T1000 (cell line): ENCODE data around the gene TNIK.

ENCODE experiments used
- DNase-seq: peaks from one replicate; lab custom pipeline; 2025; ENCODE audit warnings: mixed read lengths; lab: John Stamatoyannopoulos, UW

Gene TNIK

DNA sequence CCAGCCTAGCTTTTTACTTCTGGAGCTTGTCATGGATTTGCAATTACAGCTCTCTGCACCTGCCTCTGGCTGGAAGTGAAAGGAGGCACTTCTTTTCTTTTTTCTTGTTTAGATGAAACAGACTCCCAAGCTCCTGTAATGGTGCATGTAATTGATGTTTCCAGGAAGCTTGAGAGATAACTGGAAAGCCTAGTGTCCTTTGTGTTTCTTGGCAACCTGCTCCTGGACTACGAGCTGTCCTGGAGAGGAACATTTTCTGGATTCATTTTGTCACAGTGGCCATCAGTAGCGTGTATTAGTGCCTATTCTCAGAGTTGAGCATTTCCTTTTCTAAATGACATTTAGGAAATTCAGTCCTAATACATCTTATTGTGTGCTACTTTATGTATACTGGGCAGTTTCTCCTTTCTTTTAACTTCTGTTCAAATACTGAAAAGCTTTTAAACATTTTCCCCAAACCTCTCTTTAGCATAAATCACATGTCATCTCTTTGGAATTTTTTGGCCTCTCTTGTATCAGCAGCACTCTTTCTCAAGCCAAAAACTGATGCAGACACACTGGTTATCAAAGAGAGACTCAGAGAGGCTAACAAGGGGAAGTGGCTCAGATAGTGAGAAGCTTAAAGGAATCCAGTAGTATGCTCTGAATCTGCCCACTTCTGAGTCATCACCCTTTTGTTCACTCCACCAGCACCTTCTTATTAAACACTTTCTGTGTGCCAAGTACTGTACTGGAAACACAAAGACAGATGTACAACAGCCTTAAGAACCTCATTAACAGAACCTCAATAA is 371.0 kb downstream of the TNIK start:
- no peak for DNase-seq

DNA sequence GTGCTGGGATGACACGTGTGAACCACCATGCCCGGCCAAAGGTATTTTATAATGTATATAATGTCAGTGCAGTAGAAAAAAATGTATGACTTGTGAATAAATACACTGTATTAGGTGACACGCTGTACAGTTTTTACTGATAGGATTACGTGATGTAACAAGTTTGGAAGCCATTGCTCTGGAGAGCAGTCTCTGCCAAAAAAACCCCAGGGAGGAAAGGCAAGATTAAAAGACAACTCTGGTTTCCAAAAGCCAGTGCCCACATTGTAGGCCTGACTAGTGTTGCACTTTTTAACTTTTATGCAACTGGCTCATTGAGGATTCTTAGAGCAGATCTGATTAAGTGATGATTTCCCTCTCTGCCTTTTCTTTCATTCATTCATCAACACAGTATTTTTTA is 371.7 kb downstream of the TNIK start:
- no peak for DNase-seq

DNA sequence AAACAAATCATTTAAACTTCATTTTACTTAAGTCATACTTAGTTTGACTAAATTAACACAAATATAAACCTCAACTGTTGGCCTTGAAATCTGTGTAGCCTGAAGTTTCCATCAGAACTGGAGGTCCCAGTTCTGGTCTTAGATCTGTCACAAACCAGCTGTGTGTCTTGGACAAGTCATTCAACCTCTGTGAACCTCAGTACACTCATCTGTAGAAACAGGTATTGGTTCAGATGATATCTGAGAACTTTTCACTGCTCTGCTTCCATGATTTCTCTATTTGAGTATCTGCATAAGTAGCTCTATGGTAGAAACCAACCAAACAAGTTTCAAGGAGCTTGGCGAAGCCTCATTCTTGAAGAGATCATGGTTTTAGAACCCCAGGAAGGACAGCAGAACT is 373.3 kb downstream of the TNIK start:
- DNase-seq = no peak

DNA sequence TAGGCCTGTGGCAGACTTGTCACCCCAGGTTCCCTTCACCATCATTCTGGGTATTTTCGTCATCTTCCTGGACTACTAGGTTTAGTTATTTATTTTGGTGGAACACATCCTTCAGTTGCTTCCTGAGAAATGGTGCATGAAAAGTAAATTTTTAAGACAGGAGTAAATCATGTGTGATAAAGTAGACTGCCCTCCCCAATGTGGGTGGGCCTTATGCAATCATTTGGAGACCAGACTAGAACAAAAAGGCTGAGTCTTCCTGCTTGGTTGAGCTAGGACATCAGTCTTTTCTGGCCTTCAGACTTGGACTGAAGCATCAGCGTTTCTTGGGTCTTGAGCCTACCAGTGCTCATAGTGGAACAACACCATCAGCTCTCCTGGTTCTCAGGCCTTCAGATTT is 382.9 kb downstream of the TNIK start:
- DNase-seq = no peak

DNA sequence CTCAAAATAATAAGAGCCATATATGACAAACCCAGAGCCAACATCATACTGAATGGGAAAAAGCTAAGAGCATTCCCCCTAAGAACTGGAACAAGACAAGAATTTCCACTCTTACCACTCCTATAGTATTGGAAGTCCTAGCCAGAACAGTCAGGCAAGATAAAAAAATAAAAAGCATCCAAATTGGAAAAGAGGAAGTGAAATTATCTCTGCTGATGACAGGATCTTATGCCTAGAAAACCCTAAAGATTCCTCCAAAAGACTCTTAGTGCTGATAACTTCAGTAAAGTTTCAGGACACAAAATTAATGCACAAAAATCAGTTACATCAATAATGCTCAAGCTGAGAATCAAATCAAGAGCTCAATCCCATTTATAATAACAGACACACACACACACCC is 387.8 kb downstream of the TNIK start:
- no peak for DNase-seq

DNA sequence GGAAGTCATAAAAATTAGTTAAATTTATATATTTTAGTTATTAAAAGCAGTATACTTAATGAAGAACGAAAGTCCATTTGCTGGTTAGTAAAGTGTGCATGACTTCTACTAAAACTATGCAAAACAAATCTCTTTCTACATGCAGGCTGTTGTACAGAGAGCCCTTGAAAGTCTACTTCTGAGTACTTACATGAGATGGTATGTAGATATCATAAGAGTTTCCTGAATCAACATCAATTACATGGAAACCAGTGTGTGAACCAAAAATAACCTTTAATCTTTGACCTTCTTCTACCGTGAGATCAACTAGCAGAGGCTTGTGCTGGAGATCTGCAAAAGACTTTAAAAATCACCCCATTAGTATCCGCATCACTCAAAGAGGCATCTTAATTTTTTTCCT is 391.5 kb downstream of the TNIK start:
- no peak for DNase-seq

DNA sequence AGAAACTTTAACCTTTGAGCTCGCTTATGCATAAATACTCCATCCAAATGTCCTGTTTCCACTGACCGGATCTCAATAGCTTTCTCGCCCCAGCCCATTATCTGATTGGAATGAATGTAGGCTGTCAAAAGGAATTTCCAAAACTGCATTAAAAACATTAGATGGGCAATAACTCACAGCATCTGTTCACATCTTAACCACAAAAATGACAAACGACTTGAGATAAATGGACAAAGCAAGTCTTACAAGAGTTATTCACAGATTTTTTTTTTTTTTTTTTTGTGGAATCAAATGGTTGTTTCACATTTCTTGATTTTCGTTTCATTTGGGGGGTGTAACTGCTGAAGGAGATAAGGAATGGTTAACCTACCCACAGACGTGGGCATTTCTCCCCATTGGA is 394.0 kb downstream of the TNIK start:
- no peak for DNase-seq

DNA sequence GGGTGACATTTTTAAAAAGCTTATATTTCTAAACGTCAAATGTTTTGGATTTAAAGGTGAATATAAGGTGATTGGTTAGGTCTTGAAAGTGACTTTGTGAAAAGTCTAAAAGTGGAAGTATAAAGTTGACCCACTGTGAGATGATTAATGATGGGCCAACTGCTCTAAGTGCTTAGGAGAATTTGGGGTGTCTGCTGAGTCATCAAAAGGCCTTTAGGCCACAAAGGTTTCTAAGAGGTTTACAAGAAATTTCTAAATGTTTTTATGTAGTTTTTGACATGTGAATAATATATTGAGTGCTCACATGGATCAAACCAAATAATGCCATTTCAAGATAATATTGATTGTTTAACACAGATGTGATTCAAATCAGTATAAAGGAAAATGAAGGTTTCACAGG is 394.5 kb downstream of the TNIK start:
- DNase-seq = no peak

DNA sequence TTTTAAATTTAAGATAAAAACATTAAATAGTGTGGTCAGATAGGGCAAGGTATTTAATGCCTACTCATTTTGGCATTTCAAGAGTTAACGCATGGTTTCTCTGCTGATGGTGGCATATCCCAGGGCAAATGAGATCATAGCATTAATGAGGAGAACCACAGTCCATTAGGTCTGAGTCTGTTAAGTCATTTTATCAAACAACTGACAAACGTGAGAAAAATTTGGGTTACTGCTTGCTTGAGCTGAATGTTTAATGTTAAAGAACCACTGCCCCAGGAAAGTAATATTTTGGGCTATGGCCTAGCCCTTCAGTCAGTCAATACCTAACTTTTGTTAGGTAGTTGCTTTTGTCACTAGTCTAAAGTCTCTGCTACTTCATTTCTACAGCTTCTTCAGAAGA is 395.7 kb downstream of the TNIK start:
- DNase-seq = no peak

DNA sequence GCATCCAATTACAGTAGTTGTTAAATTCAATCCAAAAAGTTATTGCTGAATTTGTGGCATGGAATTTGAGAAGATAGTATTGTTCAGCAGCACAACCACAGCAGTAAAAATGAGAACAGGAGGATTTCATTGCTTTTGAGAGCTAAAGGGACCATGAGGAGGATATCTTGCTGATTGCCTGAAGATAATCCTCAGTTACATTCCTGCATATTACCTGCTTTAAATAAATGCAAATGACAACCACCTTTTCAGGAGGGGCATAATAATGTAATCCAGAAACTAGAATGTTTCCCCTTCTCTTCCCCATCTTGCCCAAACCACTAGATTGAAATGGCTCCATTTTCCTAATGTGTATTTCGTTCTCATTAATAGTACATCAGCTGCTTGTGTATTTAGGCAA is 398.5 kb downstream of the TNIK start:
- DNase-seq = no peak

DNA sequence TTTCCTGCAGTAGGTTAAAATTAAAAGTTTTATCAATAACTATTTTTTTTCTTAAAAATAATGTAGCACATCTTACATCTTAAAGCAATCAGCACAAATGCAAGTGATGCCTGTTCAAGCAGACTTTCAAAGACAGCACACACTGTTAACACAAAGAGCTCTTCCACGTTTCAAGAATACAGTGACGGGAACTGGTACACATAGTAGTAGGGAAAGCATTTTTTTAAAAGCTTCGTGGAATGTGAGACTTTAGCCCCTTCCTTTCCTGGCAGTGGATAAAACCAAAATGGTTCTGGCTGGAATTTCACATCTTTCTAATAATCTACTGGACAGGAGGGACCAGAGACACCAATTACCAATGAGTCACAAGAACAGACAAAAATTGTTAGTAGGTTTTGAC is 400.2 kb downstream of the TNIK start:
- no peak for DNase-seq

DNA sequence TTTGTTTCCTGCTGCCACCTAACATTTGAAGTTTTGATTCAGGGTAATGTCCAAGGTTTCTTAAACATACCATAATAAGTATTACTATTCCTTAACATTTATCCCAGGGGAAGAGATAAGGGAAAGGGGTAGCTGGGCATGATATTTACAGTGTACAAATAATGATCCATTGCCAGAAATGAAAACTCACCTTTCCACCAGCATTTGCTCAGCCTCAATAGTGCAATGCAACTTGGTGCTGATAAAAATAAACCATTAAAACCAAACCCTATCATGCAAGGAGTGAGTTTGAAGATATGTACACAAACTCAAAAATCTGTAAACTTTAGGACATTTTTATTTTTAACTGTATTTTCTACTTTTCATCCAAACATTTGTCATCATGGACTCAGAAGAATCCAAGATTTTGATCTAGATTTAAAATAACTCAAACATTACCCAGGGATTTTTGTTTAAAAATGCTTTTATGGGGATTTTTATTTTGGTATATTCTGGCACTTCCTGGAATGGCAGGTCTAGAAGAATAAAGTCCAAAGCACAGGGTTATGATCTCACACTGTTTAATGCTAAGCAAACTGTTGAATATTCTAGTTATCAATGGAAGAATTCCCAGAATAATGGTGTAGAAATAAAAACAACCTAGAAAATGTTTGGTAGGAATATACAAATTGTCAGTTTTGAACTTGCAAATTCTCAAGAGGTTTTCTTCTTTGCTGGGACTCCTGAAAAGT is 401.2 kb downstream of the TNIK start:
- no peak for DNase-seq

DNA sequence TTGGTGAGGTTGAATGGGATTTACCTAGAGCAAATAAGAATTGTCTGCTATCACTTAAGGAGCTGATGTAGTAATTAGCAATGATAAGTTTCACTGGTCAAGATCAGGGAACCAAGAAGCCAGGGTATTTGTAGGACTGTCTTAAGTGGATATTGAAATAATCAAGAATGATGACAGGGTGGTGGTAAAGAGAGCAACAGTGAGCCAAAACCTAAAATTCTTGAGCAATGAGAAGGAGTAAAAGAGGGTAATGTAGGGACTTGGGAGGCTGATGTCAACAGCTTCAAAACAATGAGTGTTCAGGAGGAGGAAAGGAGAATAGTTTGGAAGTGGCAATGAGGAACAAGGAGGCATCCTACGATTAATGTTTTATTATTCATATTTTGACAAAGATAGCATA is 402.1 kb downstream of the TNIK start:
- DNase-seq = no peak

DNA sequence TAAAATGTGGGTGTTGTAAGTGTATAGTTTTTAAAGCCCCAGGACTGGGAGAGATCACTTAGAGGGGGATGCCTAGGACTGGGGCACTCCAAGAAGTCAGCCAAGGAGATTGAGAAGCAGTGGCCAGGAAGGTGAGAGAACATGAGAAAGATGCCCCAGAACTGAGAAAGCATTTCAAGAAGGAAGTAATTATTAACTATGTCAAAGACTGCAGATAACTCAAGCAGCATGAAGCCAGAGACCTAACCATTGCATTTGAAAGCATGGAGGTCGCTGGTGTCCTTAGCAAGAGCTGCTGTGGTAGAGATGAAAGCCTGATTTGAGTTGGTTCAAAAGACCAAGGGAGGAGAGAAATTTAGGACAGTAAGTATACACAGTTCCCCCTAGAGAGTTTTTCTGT is 403.1 kb downstream of the TNIK start:
- DNase-seq = no peak

DNA sequence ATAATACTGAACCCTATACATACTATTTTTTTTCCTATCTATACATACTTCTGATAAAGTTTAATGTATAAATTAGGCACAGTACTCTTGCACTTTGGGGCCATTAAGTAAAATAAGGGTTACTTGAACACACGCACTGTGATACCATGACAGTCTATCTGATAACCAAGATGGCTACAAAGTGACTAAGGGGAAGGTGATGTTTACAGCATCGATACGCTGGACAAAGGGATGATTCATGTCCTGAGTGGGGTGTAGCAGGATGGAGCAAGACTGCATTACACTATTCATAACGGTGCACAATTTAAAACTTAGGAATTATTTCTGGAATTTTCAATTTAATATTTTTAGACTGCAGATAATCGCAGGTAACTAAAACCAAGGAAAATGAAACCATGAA is 403.7 kb downstream of the TNIK start:
- no peak for DNase-seq

DNA sequence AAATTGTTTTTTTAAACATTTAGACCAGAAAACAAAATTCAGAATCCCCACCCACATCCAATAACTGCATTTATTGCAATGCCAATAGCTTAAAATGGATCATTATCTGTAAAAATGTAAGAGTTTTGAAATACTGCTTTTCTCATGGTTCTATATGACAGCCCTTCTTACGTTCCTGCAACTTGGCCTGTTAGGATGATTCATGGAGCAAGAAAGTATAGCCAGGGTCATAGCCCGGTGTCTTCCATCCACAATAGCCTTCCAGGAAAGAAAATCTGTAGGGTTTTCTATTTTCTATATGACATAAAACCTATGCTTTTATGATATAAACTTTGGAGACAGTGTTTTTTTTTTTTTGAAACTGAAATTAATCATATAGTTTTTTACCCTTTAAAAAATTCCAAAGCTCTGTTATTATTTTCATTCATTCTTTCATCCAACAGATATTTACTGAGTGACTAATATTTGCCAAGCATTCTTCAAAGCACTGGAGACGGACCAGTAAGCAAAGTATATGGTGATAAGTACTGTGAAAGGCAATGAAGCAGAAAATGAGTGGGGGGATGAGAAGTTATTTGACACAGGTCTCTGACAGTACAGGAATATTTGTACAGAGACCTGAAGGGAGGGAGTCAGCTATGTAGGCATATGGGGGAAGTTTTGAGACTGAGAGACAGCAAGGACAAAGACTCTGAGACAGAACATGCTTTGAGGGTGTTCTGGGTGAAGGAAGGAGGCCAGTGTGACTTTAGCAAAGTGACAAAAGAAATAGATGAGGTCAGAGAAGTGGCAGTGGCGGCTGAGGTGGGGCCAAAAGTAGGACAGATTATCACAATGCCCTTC is 404.6 kb downstream of the TNIK start:
- DNase-seq = no peak

DNA sequence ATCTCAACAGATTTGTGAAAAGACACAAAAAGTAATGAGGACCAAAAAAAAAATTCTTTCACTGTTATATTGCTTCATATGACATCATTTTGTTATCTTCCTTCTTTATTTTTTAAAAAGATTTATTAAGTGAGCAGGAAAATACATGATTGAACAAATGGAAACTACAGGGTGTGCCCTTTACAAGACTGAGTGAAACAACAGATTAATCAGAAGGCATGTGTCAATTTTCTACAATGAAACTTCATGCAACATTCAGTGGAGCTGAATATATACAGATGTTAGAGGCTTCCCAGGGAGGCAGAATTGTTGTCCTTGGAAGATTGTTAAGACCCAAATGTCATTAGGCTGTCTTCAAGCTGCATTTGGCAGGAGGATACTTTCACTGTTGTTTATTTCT is 405.3 kb downstream of the TNIK start:
- DNase-seq = no peak

DNA sequence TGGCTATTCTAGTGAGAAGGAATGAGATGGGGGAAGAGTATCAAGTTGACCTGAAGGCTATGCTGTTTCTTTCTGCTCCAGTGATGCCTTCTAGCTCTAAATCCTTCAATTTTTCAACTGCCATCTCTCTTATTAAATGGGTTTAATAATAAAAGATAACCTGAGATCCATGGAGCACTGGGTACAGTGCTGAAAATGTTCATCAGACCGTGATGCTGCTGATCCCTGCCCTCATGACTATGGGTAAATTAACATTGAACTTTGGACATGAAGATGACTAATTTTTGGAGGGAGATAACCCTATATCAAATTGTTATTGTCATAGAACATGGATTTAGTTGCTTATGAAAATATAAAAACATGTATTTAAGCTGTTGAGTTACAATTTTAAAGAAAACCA is 406.0 kb downstream of the TNIK start:
- no peak for DNase-seq

DNA sequence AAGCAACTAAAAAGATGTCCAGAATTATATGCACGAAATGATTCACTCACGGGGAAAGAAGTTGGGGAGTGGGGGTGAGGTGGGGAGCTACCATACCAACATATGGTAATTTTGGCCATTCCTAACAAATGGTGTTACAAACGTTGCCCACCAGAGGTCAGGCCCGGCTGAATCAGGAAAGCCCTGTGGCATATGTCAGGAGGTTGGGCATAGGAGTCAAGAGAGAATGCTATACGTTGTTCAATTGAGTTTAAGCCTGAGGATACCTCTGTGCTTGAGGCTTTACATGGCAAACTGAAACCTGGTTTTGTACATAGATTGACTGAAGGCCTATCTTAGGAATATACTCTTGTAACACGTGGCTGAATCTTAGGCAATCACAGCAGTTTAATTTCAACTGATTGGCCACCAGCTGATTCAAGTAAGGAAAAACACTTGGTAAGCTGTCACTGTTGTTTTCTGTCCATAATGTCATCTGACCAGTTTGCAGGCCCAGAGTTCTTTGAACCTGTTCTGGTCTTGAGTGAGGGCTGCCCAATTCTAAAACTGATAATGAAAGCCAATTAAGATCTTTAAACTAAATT is 410.3 kb downstream of the TNIK start:
- DNase-seq = peak; percentile 35

DNA sequence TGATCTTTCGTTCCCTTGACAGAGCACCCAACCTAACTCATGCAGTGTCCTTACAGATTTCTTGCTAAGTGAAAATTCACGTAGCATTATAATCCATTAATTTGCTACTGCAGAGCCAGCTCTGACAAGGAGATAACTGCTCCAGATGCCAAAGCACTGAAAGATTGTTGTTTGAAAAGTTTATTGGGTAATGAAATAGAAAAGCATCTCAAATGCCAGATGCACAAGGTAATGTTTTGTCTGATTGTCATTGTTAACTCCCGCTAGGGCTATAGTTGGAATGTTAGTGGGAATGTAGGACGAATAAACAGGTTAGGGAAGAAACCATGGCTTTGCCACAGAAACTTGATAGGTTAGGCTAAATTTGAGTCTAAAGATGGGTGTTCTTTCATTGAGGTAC is 413.4 kb downstream of the TNIK start:
- DNase-seq = no peak

DNA sequence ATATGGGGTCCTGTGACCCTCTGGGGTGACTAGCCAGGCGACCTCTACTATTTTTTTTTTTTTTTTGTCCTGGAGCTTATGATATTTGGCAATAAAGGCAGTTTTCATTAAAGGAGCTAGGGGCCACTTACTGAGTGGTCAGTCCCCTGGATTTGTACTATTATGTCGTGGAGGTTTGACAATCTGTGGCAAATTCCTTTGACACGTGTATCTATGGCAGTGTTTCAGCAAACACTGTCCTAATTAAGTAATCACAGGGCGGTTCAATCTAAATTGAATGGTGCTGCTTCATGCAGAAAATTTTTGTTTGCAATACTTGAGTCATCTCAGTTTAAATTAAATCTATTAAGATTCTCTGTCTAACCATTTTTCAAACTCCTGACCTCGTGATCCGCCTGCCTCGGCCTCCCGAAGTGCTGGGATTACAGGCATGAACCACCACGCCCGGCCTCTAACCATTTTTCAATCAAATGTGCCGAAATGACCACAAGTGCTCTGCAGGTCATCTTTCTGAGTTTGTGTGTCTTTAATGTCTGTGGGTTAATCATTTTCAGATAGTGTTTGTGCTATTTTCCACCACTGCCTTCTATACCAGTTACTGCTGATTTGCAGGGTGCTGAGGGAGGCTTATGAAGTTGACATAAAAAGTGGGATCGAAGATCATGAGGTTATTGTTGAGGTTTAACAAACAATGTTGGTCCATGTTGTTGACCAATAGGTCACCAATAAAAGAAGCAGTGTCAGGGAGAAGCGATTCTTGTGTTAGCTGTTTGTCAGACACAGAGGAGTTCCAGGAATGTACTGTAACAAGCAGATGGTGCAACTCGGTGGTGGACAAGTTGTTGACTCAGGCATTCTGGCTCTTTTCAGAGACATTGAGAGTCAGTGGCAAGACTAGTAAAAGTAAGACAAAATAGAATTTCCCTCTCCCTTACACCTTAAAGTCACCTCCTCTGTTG is 415.1 kb downstream of the TNIK start:
- DNase-seq = no peak
